Muscle of arm (tissue), 12 donors: Measurements from ENCODE around the gene ZHX3. TPM values are rescaled to one million over a fixed set of nuclear protein-coding genes. Genes with fewer than 3 reads are reported as not detected.
"Not testable (repeated sequence)": the region's sequence is repeated elsewhere in the genome, so short reads cannot be mapped to it uniquely, and the experiment has no call there.

Source experiments
- DNase-seq: peaks from one replicate; pipeline ENCODE4 v3.0.0-alpha.2; 2013
- polyA plus RNA-seq, 12 donors: library from polyadenylated mRNA; unstranded; fragments of 120-200 nt; gene quantifications; one replicate each; pipeline ENCODE4 v1.2.1, GENCODE V29; 2013; ENCODE audit not compliant: insufficient read length in 12 of 12

Gene ZHX3
- polyA plus RNA-seq, 12 donors = 7.4 to 17.2 (median 10.9) TPM; not detected in 1

- DNase-seq = no peak
These were observed 58.2 kb downstream of the ZHX3 start for GRCh38 chr20:41259309-41259708.

- DNase-seq = no peak
These were observed 59.1 kb downstream of the ZHX3 start for GRCh38 chr20:41258474-41258873.

- no peak for DNase-seq
These were observed 61.0 kb downstream of the ZHX3 start for GRCh38 chr20:41256516-41256915.

- DNase-seq = no peak
These were observed 61.9 kb downstream of the ZHX3 start for GRCh38 chr20:41255655-41256054.

- peak; percentile 63 for DNase-seq
These were observed 67.9 kb downstream of the ZHX3 start for GRCh38 chr20:41249411-41250281.

GRCh38 chr20:41248368-41249024 is 69.0 kb downstream of the ZHX3 start:
- peak; percentile 57 for DNase-seq

- no peak for DNase-seq
These were observed 69.8 kb downstream of the ZHX3 start for GRCh38 chr20:41247523-41248367.

- no peak for DNase-seq
These were observed 72.3 kb downstream of the ZHX3 start for GRCh38 chr20:41245086-41245707.

GRCh38 chr20:41242807-41243206 is 74.7 kb downstream of the ZHX3 start:
- DNase-seq = no peak

- no peak for DNase-seq
These were observed 75.2 kb downstream of the ZHX3 start for GRCh38 chr20:41242352-41242751.

- not testable (repeated sequence) for DNase-seq
These were observed 80.3 kb downstream of the ZHX3 start for GRCh38 chr20:41237233-41237632.

GRCh38 chr20:41236818-41237217 is 80.7 kb downstream of the ZHX3 start:
- not testable (repeated sequence) for DNase-seq

- no peak for DNase-seq
These were observed 83.0 kb downstream of the ZHX3 start for GRCh38 chr20:41234546-41234945.

- no peak for DNase-seq
These were observed 83.5 kb downstream of the ZHX3 start for GRCh38 chr20:41234041-41234440.

GRCh38 chr20:41232973-41233926 is 84.3 kb downstream of the ZHX3 start:
- no peak for DNase-seq

GRCh38 chr20:41231136-41231535 is 86.4 kb downstream of the ZHX3 start:
- no peak for DNase-seq

GRCh38 chr20:41230136-41230535 is 87.4 kb downstream of the ZHX3 start:
- DNase-seq = no peak

- no peak for DNase-seq
These were observed 88.3 kb downstream of the ZHX3 start for GRCh38 chr20:41229259-41229658.

- DNase-seq = no peak
These were observed 88.7 kb downstream of the ZHX3 start for GRCh38 chr20:41228858-41229257.

GRCh38 chr20:41226426-41226825 is 91.1 kb downstream of the ZHX3 start:
- DNase-seq = no peak

GRCh38 chr20:41225091-41225490 is 92.4 kb downstream of the ZHX3 start:
- DNase-seq = no peak
